HG03060 (cell line): ENCODE measurements around the gene ZC2HC1C.
"Not testable (repeated sequence)": the region's sequence is repeated elsewhere in the genome, so short reads cannot be mapped to it uniquely, and the experiment has no call there.

Experiments used
- ATAC-seq: cut with Tn5 transposase; IDR thresholded peaks from one replicate; pipeline ENCODE4 v1.9.1; 2021; ENCODE audit warnings: low read depth, moderate number of reproducible peaks; ENCODE audit not compliant: unreplicated experiment

Gene ZC2HC1C

GRCh38 chr14:75090353-75090752 lies 20.9 kb downstream of the ZC2HC1C start:
- no peak for ATAC-seq

GRCh38 chr14:75091251-75091650 lies 21.8 kb downstream of the ZC2HC1C start:
- ATAC-seq: no peak

DNA sequence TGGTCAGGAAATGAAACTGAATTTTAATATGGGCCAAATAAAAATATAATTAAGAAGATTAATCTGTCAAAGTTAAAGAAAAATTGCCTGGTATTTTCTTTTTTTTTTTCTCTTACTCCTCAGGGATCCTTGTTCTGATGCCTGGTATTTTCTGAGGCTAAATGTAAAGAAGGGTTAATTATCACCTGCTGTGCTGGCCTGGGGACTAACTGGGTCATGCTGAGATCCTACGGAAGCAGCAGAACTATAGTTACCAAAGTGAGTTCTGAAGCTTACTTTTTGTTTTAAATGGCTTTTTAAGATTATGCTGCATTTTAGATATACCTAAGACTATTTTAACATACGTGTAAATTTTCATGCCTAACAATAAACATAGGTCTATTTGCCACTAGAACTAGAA lies 23.3 kb downstream of the ZC2HC1C start:
- no peak for ATAC-seq

- no peak for ATAC-seq
Observed at GRCh38 chr14:75094896-75095295, 25.5 kb downstream of the ZC2HC1C start.

- ATAC-seq: no peak
Observed at GRCh38 chr14:75095690-75096089, 26.2 kb downstream of the ZC2HC1C start.

DNA sequence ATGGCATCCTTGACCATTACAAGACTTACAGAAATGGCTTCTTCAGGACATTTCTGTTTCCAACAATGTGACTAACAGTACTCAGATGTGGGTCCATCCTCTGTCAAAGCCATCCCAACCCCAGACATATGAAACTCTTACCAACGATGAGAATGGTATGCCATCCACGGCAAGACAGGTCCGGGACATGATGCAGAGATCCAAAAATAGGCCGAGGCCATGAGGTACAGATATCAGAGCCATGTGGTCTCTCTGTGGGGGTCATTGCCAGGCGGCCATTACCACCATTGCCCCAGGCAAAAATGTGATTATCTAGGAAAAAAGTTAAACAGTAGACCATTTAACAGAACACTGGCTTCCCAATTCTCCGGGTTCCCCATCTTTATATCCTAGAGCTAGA lies 27.5 kb downstream of the ZC2HC1C start:
- ATAC-seq: no peak

DNA sequence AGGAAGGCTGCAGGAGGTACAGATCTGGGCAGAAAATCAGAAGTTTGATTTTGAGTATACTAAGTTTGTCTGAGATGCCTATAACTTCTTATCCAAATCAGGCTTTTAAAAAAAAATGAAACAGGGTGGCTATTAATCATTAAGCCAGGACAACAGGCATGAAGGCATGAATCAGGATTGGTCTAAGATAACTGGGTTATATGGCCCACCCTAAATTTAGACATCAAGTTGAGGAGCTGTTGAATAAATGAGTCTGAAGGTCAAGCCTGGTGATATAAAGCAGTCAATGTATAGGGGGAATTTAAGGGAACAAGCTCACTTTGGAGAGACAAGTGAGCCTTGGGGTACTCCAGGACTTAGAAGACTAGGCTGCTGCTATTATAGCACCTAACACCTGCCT lies 28.8 kb downstream of the ZC2HC1C start:
- no peak for ATAC-seq

DNA sequence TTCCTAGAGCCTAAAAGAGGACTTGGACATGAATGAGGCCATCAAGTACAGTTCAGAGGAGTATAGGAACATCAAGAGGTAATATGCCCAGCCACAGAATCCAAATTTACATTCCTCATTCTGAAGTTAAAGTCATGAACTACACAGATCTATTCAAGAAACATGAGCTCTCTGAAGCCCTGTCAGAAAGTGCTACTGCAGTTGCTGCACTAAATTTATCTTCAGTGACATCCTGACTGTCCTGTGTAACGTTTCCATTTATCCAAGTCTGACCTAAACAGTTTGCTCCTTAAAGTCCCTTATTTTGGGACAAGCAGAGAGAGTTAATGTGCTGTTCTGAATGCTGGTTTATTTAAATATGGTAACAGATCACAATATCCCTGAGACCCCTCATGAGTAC lies 29.2 kb downstream of the ZC2HC1C start:
- no peak for ATAC-seq

GRCh38 chr14:75101491-75101890 lies 32.0 kb downstream of the ZC2HC1C start:
- ATAC-seq: no peak

DNA sequence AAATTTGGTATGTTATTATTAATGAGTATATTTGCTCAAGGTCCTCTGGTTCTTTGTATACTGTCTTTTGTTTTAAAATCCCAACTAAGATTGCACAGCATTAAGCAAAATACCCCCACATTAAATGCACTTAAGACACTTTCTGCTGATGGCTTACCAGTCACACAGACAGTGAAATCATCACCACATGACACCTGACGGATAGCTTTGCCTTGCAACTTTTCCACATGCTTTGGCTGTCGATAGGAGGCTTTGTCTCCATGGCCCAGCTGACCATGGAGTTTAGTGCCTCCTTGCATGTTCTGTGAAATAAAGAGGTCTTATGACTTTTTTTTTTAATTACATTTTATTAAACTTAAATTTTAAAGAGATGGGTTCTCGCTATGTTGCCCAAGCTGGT lies 37.7 kb downstream of the ZC2HC1C start:
- no peak for ATAC-seq

GRCh38 chr14:75109877-75110276 lies 40.4 kb downstream of the ZC2HC1C start:
- ATAC-seq: no peak

GRCh38 chr14:75113932-75114539 lies 44.6 kb downstream of the ZC2HC1C start:
- no peak for ATAC-seq

DNA sequence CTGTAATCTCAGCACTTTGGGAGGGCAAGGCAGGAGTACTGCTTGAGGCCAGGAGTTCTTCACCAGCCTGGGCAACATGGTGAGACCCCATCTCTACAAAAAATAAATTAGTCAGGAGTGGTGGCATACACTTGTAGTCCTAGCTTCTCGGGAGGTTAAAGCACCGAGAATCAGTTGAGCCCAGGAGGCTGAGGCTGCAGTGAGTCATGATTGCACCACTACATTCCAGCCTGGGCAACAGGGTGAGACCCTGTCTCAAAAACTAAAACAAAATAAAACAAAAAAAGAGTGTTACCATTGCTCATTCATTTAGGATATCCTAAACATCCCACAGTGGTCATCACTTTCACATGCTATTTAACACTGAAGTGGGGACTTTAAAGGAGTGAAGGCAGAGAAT lies 49.6 kb downstream of the ZC2HC1C start:
- no peak for ATAC-seq

DNA sequence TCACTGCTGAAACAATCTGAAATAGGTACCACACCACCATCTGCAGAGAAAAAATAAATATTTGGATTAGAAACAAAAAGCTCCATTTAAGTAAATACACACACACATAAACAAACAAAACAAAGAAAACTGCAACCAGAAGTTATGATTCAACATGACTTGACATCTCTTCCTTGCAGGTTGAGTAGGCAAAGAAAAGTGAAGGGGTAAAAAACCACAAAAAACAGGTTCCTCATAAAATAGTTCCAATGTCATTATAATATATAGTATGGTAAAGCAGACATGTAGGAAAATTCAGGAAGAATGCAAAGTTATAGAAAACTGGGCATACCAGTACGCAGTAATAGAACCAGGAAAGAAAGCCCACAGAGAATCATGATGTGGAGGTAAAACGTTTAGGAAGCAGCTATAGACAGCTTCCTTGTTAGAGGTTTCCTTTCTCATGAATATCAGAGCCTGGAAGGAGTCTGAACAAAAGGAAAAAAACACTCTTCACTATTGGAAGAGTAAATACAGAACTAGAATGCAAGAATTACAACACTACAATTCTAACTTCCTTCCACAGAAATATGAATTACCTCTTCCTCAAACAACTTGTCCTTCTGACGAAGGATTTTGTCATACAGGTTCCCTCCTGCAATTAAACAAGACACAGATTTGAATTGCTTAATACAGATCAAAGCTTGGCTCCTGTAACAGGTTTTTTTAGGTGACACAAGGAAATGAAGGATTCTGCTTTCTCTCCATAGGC lies 51.3 kb downstream of the ZC2HC1C start:
- ATAC-seq: no peak

- ATAC-seq: no peak
Observed at GRCh38 chr14:75121552-75121951, 52.1 kb downstream of the ZC2HC1C start.

DNA sequence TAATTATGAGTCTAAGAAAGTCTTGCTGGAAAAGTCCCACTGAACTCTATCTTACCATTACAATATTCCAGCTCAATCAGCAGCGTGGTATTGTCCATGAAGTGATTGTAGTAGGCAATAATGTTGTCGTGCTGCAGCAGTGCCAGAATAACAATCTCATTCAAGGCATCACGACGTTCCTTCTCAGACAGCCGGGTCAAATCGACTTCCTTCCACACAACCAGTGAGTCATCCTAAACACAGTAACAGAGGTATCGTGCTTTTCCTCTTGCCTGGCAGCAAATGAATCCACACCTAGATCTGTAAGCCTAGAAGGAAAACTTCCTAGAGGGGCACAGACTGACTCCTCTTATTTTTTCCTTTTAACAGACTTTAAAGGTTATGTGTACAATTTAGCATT lies 54.5 kb downstream of the ZC2HC1C start:
- no peak for ATAC-seq

DNA sequence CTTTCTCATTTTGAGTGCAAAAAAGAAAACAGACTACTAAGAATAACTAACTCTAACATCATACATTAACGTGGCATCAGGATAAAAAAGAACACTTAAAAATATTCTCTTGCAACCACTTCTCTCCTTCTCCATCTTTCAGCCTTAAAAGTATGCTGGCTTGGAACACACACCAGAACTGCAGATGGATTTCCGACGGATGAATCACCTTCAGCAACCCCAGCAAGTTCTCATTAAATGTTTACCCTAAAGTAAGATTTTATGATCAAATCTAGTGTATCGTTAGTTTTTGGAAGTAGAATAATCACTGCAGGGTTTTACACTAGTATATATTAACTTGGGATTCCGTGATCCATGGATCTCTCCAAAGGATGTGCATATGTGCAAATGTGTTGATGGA lies 56.2 kb downstream of the ZC2HC1C start:
- ATAC-seq: no peak

DNA sequence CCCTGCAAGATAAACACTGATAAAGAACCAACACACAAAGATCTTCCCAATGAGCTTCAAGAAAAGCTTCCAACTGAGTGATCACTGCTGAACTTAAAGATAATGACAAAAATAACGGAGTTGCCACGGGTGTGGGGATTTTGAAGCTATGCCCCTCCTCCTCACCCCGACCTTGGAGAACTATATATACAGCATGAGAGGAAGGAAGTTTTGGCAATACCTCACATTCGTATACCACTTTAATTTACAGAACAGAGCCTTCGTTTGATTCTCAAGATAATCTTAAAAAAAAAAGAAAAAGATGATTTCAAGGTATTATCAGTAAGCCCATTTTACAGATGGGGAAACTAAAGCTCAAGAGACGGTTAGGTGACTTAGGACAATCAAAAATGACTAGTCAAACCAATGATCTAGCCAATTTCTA lies 56.7 kb downstream of the ZC2HC1C start:
- ATAC-seq: no peak

- peak; percentile 42 for ATAC-seq
Observed at GRCh38 chr14:75126679-75127473, 57.4 kb downstream of the ZC2HC1C start, which contains the start of gene NEK9. Gene NEK9, minus strand, starts transcription at chr14:75127048. Its CDS starts 127 bp downstream, at chr14:75126921.

- ATAC-seq: not testable (repeated sequence)
Observed at GRCh38 chr14:75127474-75127820, 58.0 kb downstream of the ZC2HC1C start.

GRCh38 chr14:75127903-75128595 lies 58.6 kb downstream of the ZC2HC1C start:
- no peak for ATAC-seq
